ENCODE measurements around the gene RGS3.

- TF ChIP-seq CTCF (IDR thresholded peaks at IDR 0.05) (no peak), RFX5 (IDR thresholded peaks at IDR 0.05; ENCODE audit: low read length) (no peak), POLR2AphosphoS5 (IDR thresholded peaks at IDR 0.05; ENCODE audit: low read depth, low read length) (no peak), FOXM1 (IDR thresholded peaks at IDR 0.05; ENCODE audit: low read depth) (no peak), MAX (IDR thresholded peaks at IDR 0.05; ENCODE audit: low read depth) (no peak), GABPA (IDR thresholded peaks at IDR 0.05; ENCODE audit: low read depth) (no peak), CHD2 (IDR thresholded peaks at IDR 0.05; ENCODE audit: low read length, partially characterized antibody) (no peak), RAD21 (IDR thresholded peaks at IDR 0.05; ENCODE audit: low read length) (no peak)
Observed at GRCh38 chr9:113583511-113584427, 120.2 kb downstream of the RGS3 start.
